Ramos (cell line): ENCODE data around the gene SKAP2.

ENCODE experiments used
- in situ Hi-C: fragments of 300-500 bp; cut with MboI; formaldehyde crosslinking; loops from one replicate; pipeline ENCODE4 v1.14.3; 2022; ENCODE audit warnings: low sequenced_read_pairs; ENCODE audit not compliant: unreplicated experiment

Gene SKAP2

DNA sequence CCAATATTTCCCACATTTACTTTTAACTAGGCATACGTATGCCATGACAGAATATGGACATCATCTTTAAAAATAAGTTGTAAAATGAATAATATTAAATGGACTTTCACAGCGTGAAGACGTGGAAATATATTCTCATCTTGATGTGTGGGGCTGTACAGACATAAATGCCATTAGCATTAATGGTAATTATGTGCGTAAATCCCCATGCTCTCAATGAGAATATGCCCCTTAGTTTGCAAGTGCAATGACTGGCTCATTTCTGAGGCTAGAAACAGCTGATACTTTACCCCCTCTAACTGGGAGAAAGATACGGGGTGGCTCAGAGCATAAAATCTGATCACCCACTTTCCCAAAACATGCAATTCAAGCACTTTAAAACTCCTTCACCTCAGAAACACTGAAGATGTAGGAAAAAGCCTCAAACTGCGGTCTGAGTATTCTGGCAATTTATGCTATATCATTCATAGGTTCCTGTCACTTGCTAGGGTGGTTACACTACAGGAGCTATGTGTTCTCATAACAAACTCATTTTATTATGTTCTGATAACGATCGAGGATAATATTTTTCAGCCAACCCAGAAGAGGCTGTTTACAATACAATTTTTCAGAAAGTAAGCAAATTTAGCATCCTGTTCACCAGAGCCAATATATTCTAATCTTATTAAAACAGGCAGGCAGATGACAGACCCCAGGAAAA is 211.8 kb downstream of the SKAP2 start:
- in situ Hi-C loops, result loop anchor here (25.0 kb wide), 2 partner anchors 565 to 765 kb away; no protein-coding TSS in a partner anchor

DNA sequence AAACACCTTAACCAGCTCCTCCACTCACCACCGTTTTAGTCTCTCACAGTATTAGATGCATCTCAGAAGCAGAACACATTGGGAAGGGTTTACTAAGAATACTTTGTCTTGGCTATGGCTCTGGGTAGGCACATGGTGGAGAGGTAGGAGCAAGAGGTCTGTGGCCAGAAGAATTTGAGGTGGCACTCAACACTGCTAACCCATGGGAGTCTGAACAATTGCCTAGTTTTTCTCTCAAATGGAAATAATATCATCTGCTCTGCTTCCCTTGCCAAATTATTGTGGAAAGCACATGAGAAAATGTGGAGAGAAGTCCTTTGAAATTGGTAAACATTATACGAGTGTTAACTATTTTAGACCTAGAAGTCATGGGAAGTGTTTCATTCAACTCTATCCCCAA is 214.3 kb downstream of the SKAP2 start:
- in situ Hi-C loops, result loop anchor here (25.0 kb wide), 2 partner anchors 563 to 763 kb away; no protein-coding TSS in a partner anchor

DNA sequence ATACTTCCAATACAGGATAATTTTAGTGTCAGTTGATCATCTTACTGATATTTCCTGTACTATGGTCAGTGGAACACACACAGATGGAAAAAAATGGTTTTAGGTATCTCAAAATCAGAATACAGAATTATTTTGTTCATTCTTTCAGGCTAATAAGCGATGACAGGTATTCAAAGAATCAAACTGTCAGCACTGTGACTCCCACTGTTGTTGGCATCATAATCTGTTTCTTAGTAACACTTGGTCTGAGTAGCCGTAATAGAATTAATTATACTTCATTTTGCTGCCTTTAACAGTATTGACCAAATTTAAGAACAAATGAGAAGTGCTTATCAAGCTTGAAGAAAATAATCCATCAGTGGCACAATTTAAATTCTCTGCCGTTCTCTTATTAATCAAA is 215.0 kb downstream of the SKAP2 start:
- in situ Hi-C loops, result no loop called here

DNA sequence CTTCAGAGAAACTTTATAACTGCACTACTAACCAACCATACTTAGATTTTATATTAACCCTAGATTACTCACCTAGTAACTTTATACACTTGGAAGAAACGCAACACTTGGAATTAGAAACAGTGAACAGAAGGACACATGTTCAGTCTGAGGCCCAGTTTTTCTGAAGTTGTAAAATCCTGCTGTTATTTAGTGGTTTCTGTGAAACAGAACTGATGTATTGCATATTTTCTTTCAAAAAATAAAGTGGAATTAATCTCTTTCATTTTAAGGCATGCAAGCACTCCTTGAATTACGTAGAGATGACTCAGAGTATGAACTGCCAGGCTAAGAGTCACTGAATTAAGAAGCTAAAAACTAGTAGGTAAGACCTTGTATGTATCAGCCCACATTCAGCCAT is 215.8 kb downstream of the SKAP2 start:
- in situ Hi-C loops, result no loop called here

DNA sequence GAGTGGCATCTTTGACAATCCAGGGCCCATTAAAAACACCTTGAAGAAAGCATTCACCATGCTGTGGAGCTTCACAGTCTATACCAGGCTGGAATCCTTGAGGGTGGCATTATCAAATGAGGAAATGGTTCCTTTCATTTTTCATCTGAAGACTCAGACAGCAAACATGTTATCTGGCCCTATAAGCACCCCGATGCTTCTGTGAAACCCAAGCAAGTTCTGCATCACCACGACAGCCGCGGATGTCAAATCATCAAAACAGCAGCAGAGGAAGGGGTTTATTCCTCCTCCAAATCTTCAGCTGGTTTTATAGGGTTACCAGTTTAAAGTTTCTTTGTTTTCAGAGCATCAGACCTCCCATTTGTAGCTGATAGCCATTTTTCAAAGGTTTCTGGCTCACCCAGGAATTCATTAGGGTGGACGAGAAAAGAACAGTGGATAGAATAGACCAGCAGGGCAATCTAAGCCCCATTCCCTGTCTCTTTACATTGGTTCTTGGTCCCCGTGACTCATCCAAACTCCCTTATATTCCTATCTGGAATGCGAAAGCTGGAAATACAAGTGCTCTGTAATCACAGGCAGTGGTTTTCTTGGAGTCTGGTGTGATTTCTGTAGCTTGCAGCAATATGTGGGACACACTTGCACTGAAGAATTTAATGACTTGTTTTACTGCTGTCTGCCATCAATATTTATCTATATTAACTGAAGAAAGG is 217.9 kb downstream of the SKAP2 start:
- in situ Hi-C loops, result no loop called here

DNA sequence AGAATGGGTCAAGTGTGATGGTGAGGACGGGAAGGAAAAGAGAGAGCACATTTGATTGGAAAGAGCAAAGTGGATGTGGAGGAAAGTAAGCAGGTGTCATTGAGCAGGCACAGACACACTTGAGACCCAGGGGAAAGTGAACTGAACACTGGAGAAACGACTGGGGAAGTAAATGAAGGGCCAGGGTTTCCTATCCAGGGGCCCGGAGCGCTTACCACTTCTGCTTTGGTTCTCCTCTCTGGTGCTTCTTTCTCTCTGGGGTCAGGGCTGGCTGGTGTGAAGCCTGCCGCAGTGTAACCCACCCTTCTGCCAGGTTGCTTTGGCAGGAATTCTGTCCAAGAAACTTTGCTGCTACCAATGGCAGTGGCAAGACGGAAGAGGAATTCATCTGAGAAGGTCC is 219.3 kb downstream of the SKAP2 start:
- in situ Hi-C loops, result no loop called here

DNA sequence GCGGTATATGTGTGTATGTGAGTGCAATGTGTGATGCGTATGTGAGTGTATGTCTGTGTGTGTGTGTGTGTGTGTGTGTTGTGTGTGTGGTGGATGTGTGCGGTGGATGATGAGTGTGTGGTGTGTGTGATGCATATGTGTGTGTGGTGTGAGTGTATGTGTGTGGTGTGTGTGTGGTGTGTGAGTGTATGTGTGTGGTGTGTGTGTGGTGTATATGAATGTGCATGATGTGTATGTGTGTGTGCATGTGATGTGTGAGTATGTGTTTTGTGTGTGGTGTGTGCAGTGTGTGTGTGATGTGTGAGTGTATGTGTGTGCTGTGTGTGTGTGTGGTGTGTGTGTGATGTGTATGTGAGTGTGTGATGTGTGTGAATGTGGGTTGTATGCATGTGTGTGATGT is 222.0 kb downstream of the SKAP2 start:
- in situ Hi-C loops, result no loop called here

DNA sequence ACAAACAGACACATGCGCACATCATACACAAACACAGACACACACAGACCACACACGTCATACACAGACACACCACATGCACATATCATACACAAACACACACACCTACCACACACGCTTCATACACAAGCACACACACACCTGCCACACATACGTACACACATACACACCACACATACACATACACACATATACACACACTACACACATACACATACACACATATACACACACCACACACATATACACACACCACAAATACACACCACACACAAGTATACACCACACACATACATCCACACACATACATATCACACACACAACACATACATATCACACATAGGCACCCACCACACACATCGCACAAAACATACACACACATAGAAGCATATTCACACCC is 224.7 kb downstream of the SKAP2 start:
- in situ Hi-C loops, result no loop called here

DNA sequence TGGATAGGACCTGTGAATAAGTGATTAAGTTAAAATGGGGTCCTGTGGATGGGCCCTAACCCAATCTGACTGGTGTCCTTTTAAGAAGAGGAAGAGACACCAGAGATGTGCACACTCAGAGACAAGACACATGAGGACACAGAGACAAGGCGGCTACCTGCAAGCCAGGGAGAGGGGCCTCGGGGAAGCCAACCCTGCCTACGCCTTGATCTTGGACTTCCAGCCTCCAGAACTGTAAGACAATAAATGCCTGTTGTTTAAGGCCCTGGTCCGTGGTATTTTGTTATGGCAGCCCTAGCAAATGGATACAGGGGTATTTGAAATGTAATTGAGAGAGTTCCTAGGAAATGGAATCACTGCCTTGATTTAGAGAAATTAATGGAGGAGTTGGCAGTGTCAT is 225.3 kb downstream of the SKAP2 start:
- in situ Hi-C loops, result no loop called here

DNA sequence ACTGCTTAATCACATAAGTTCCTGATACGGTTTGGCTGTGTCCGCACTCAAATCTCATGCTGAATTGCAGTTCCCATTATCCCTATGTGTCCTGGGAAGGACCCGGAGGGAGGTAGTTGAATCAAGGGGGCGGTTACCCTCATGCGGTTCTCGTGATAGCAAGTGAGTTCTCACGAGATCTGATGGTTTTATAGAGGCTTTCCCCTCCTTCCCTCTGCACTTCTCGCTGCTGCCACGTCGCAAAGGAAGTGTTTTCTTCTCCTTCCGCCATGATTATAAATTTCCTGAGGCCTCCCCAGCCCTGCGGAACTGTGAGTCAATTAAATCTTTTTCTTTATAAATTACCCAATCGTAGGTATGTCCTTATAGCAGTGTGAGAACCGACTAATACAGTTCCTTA is 226.2 kb downstream of the SKAP2 start:
- in situ Hi-C loops, result no loop called here

DNA sequence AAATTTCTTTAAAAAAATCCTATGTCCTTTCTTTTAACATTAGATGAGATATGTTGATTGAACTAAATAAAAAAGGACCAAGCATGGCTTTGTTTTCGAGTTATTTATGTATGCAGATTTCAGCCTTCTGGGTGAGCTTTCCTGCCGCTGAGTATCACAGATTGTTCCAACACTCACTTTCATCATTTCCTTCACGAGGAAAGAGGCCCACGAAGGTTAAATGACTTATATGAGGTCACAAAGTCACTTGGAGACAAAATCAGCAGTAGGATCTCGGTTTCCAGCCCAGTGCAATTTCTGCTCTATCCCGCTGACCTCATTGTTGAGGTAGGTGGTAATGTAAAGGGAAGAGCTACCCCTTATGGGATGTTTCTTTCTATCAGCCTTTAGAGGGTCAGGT is 226.8 kb downstream of the SKAP2 start:
- in situ Hi-C loops, result no loop called here

DNA sequence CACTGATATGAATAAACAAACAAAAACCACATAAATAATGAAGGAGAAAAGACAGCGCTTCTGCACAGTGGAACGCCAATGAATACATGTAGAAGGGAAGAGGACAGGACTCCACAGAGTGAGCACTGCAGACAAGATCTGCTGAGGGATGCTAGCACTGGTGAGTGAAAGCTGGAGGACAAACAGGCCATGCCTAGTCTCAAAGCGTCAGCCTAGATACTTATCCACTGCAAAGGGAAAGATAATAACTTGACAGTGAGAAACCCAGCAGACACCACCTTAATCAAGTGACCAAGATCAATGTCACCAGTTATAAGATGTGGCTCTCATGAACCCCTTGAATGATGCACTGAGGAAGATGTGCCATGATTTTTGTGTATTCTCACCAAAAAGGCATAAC is 227.6 kb downstream of the SKAP2 start:
- in situ Hi-C loops, result no loop called here

DNA sequence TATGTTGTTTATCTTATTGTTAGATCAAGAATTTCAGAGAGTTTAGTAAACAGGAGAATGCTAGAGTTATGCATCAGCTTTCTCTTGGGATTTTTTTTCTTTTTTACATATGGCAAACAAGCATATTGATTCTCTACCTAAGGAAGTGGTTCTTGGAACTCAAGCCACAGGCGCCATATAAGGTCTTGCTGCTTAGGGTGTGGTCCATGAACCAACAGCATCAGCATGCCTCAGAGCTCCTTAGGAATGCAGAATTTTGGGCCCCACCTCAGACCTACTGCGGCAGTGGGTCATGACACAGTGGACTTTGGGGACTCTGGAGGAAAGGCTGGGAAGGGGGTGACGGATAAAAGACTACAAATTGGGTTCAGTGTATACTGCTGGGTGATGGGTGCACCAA is 230.8 kb downstream of the SKAP2 start:
- in situ Hi-C loops, result no loop called here

DNA sequence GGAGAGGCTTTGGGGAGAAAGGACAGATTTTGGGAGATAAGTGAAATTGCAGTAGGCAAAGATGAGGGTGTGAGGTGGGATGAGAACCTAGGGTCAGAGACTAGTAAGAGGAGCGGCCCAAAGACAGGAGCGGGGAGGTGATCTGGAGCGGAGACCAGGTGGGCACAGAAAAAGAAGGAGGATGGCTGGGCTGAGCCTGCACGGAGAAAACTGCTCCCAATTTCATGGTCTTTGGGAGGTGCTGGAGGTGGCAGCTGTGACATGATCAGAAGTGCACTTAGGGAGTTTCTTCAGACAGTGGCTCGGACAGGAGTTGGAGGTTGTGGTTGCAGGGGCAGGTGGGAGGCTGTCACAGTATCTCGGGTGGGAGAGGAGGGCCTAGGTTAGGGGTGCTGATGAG is 232.8 kb downstream of the SKAP2 start:
- in situ Hi-C loops, result no loop called here

DNA sequence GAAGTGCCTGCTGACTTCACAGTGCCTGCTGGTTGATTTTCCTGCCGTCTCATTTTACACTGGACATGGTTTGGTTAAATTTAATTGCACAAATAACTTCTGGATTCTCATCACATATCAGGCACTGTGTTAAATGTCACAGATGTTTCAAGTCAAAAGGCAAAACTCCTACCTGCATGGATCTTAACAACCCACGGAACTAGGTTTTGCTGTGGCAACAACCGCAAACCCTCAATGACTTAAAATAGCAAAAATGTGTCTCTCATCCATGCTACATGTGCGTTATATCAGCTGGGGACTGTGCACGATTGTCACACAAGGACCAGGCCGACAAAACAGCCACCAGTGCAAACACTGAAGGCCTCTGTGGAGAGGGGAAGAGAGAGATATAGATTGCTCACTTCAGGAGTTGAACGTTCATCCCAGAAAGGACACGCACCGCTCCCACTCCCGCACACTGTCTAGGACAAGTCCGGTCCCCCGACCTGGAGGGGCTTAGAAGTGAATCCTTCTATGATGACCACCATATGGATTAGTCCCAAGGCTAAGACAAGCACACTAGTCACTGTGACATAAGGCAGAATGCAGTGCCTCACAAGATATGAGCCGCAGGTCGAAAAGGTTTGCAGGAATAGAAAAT is 233.3 kb downstream of the SKAP2 start:
- in situ Hi-C loops, result no loop called here

DNA sequence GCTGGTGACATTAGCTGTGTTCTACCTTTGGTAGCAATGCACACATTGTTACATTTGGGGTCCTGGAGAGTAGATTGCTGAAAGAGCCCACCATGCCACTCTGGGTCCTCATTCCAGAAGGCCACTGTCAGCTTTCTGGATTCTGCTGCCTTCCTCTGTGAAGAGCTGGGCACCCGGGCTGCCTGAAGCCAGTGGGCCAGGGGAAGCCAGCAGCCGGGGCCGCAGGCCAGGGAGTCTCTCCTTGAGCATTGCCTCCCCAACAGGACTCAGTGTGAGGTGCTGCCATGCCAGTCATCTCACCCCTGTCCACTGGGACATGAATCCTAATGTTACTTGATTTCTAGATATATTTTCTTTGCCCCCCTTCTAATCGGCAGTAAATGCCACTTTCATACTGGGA is 234.0 kb downstream of the SKAP2 start:
- in situ Hi-C loops, result no loop called here

DNA sequence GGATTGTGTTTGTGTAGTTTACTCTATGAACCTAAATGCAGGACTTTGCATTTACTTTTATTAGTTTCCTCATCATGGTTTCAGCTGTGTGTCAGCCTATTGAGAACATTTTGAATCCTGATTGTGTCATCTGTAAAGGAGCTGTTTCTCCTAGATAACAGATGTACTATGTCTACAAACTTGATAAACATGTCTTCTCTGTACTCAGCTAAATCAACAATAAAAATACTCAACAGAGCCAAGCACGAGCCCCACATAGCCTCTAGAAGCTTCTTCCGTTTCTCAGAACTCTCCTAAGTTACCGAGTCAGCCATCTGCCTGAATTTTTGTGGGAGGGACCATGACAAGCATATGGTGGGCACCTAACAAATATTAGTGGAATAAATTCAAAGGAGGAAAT is 234.7 kb downstream of the SKAP2 start:
- in situ Hi-C loops, result no loop called here

DNA sequence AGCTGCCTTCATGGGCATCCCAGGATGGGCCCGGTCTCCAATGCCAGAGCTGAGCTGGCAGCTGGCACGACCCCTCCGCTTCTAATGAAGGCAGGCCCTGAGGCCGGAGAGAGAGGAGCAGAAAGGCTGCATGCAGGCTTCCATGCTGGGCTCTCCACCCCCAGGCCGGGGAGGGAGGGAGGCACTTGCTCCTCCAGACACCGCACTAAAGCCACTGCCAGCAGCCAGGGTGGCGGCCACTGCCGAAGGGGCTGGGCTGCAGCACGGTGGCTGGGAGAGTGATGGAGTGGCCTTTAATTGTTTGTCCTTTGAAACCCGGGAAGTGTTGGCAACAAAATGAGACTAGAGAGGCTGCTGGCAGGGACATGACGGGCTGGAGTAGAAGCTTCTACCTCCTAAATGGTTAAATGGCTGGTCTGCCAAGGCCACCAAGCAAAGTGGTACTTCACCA is 236.5 kb downstream of the SKAP2 start:
- in situ Hi-C loops, result no loop called here

DNA sequence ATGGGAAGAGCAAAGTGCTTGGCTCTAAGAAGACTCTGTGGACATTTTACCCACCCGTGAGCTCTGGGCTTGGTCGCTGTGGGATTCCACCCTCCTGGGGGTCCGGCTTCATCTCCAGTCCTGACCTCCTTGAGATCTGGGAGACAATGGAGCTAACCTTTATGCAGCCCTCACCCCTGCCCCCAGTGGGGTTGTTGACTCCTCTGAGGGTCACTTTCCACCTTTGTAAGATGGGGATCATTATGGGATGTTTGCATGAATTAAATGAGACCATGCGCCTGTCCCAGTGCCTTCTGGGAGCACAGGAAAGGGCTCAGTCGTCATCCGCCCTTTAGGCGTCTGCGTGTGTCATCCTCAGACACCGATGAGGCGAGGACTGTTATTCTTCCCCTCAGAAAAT is 237.2 kb downstream of the SKAP2 start:
- in situ Hi-C loops, result no loop called here

DNA sequence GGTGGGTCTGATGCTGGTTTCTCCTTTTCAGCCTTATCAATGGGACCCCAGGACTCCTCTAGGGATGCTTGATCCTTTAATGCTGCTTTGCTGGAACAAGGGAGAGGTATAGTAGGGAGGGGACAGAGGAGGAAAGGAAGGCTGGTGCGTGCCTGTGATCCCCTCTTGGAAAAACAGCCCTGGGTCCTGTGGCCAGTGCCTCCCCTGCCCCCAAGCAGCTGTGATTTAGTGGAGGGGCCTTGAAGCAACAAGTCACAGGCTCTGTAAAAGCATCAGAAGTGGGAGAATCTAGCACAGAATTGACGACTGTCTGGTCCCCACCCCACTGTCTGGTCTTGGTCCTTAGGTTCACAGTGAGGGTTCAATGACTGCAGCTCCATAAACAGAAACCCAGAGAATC is 237.7 kb downstream of the SKAP2 start:
- in situ Hi-C loops, result no loop called here

DNA sequence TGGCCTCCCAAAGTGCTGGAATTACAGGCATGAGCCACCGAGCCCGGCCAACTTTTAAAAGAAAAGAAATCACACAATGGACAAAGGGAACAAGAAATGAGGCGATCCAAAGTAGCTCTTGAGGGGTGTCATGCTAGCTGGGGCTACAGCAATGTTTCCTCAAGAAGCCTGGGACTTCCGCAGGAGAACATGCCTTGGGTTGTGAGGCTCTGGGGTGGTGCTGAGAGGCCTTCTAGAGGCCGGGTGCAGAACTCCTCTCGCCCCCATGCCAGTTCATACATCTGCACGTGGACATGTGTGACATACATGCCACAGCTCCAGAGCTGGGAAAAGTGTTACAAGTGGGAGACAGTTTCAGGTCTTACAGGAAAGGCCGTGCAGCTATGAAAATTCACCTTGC is 238.2 kb downstream of the SKAP2 start:
- in situ Hi-C loops, result no loop called here
